ENCODE data around the gene SEPTIN11.

DNA sequence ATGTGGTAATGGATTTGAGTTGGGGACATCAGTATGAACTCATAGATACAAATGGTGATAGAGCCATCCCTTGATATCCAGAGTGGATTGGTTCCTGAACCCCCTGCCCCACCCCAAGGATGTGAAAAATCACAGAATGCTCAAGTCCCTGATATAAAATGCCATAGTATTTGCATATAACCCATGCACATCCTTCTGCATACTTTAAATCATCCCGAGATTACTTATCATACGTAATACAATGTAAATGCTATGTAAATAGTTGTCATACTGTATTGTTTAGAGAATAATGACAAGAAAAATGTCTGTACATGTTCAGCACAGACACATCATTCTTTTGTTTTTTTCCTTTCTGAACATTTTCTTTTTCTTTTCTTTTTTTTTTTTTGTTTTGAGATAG is 18.9 kb upstream of the SEPTIN11 start:
- TF ChIP-seq EZH2 (IDR thresholded peaks at IDR 0.05; ENCODE audit: insufficient read depth, low read length), result no peak
- TF ChIP-seq, protein P1, sequence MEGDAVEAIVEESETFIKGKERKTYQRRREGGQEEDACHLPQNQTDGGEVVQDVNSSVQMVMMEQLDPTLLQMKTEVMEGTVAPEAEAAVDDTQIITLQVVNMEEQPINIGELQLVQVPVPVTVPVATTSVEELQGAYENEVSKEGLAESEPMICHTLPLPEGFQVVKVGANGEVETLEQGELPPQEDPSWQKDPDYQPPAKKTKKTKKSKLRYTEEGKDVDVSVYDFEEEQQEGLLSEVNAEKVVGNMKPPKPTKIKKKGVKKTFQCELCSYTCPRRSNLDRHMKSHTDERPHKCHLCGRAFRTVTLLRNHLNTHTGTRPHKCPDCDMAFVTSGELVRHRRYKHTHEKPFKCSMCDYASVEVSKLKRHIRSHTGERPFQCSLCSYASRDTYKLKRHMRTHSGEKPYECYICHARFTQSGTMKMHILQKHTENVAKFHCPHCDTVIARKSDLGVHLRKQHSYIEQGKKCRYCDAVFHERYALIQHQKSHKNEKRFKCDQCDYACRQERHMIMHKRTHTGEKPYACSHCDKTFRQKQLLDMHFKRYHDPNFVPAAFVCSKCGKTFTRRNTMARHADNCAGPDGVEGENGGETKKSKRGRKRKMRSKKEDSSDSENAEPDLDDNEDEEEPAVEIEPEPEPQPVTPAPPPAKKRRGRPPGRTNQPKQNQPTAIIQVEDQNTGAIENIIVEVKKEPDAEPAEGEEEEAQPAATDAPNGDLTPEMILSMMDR (IDR thresholded peaks at IDR 0.05; ENCODE audit: insufficient read depth, low read depth, low read length), result no peak
